HG03558 (cell line): ENCODE results near the gene TANGO6.

ENCODE experiments used
- ATAC-seq: cut with Tn5 transposase; IDR thresholded peaks from one replicate; pipeline ENCODE4 v1.9.1; 2021; ENCODE audit warnings: moderate number of reproducible peaks; ENCODE audit not compliant: unreplicated experiment; ENCODE audit errors: extremely low read depth

TANGO6 gene

DNA sequence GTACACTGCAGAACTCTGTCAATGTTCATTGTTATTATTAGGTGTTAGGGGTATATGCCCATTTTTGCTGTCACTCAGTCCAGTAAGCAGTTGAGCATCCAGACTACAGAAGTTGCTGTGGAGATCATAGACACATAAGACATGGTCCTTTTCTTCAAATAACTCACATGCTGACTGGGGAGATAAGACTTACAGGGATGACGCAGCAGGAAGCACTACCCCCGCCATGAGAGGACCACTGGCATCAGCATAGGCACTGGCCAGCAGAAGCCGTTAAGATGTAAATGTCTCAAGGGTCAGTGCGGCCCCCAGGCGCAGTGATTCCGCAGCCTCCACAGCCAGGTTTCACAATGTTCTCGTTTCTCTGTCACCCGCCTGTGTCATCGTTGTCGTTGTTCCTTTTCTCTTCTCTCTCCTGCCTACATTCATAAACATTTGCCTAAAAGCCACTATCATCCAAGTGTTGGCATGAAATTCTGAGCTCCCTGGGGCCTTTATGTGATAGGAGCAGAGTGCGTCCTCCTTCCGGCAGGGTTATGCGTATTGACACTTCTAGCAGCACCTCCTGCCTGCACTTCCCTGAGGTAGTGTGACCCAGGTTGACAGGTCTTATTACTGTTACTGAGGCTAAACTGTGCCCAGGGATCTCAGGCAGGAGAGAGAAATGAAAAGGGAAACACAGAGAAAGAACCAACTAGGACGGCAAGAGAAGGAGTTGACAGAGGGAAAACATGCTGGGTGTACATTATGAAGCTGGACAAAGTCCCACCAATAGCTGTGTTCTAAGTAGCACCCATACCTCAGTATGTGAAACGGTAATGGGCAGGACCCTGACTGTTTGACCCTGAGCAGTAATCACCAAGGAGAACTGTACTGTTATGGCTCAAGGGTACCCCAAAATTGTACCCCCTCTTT, 17.9 kb downstream of the TANGO6 start:
- no peak for ATAC-seq

DNA sequence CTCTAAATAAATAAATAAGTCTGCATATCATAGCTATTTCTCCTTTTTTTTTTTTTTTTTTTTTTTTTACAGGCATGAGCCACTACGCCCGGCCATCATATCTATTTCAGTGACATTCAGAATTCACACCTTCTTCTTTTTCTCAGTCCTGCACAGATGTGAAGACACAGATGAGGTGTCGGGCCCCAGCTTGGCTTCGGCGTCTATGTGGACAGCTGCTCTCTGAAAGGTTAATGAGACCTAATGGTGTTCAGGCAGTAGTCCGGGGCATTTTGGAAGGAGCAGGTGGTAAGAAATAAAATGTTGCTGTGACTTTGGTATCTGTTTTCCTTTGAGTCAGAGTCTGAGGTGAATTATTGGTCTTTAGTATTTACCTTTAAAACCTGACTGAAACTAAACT, 23.6 kb downstream of the TANGO6 start:
- no peak for ATAC-seq

DNA sequence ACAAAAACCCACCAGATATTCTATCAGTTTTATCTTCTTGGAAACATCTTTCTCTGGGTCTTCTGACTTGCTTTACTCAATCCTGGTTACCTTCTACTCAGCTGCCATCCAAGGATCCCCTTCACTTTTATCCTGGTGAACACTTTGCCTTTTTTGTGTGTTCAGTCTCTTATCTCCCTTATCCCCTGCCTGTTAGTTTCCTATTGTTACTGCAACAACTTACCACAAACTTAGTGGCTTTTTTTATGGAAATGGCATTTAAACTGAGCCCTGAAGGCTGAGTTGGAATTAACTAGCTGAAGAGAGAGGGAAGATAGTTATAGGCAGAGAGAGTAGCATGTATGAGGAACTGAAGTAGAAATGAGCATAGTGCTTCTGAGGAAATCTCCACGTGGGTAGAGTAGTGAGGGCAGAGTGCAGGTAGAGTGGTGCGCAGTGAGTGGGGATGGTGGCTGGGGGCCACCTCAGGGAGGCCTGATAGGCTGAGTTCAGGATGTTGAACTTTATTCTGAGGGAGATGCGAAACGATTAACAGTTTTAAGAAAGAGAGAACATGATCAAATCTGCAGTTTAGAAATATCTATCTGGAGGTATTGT, 26.3 kb downstream of the TANGO6 start:
- ATAC-seq: no peak

DNA sequence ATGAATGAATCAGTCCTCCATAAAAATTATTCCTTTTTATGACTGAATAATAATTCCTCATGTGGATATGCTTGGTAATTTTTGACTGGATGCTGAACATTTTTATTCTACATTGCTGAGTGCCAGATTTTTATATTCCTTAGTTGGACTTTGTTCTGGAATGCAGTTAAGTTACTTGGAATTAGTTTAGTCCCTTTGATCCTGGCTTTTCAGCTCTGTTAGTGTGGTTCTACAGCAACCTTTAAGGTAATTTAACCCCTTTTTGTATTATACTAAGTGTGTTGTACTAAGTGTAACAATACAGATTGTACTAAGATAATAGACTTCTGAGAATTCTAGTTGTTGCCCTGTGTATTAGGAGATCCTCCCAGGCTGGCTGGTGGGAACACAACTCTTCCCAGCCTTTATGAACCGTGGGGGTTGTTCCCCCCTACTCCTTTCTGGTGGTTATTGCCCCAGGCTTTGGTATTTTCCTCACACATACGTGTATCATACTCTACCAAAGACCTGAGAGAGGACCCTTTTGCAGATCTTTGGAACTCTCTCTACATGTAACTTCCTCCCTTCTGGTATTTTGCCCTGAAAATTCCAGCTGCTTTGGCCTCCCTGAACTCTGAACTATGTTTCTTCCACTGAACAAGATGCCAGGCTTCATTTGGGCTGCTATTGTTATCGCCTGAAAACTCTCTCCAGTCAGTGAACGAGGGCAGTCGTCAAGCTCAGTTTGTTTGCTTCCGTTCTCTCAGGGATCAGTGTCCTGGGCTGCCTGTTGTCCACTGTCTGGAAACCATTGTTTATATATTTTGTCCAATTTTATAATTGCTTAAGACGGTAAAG, 30.5 kb downstream of the TANGO6 start:
- ATAC-seq: no peak

DNA sequence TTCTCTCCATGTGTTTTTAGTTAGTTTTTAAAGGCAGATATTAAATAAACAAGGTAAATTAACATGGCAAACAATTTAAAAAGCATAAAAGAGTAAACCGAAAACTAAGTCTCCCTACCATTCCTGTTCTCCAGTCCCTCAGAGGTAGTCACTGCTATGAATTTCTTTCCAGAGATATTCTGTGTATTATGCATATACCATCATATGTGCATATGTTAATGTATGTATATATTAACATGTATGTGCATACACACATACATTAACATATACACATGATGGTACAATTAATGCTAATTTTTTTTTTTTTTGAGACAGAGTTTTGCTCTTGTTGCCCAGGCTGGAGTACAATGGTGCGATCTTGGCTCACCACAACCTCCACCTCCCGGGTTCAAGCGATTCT, 32.5 kb downstream of the TANGO6 start:
- ATAC-seq: no peak

DNA sequence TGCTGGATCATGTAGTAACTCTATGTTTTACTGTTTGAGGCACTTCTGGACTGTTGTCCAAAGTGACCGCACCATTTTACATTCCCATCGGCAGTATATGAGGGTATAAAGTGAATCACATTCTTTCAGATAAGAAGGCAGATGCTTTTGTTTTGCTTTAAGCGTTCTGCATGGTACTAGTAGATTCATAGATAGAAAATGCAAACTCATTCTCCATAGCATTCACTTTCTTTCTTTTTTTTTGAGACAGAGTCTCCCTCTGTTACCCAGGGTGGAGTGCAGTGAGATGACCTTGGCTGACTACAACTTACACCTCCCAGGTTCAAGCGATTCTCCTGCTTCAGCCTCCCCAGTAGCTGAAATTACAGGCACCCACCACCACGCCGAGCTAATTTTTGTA, 40.4 kb downstream of the TANGO6 start:
- no peak for ATAC-seq

DNA sequence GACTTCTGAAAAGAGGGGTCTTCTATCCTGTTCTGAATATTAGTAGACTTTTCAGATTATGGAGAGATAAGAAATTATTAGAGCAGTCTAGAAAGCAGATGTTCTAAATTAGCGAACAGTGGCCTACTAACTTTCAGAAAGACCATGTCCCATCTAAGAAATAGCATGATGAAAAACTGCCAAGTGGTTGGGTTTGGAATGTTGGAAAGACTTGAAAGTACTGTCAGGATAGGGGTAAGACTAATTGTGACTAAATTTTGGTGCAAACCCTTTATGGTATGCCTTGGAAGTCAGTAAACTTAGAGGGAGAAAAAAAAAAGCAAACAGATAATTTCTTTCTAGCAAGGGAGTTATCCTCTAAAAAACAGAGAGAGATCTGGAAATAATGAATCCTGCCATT, 41.1 kb downstream of the TANGO6 start:
- ATAC-seq: no peak

DNA sequence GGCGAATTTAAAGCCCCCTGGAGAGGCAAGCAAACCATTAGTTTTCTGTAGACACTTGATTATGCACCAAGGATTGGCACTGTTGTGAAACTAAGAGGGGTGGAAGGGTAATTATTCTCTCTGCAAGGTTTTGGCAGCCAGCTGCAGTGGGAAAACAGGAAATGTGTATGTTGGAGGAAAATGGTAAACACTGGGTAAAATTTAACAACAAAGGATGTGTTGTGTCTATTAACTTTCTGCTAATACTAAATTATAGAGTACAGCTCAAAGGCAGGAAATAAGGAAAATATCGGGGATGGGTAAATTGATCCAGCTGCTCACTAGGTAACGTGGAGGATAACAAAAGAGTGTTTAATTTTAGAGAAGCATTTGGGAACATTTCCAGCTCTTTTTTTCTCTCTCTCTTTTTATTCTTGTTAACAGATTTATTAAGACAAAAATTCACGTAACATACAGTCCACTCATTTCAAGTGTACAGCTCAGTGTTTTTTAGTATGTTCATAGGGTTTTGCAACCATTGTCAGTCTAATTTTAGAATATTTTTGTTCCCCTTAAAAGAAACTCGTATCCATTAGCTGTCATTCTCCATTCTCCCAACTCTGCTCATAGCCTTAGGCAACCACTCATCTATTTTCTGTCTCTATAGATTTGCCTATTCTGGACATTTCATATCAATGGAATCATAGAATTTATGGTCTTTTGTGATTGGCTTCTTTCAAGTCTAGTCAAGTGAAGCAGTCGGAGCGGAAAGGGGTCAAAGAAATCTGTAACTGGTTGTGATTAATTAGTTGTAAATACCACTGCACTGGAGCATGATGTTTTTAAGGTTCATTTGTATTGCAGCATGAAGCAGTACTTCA, 41.8 kb downstream of the TANGO6 start:
- ATAC-seq: no peak

DNA sequence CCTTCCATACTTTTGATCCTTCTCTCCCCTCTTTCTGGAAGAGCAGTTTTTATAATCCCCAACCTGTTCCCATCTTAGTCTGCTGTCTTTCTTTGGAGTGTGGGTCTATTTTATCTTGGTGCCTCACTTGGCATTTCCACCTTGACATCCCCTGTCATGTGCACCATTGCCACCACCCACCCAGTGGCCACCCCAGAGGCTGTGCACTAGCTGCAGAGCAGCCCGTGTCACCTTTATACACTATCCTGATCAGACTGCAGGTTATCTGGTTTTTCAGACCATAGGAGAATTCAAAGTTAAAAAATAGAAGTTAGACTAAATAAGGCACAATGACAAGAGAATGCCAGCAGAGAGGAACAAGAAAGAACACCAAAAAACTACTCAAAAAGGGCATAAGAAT, 43.8 kb downstream of the TANGO6 start:
- ATAC-seq: no peak

DNA sequence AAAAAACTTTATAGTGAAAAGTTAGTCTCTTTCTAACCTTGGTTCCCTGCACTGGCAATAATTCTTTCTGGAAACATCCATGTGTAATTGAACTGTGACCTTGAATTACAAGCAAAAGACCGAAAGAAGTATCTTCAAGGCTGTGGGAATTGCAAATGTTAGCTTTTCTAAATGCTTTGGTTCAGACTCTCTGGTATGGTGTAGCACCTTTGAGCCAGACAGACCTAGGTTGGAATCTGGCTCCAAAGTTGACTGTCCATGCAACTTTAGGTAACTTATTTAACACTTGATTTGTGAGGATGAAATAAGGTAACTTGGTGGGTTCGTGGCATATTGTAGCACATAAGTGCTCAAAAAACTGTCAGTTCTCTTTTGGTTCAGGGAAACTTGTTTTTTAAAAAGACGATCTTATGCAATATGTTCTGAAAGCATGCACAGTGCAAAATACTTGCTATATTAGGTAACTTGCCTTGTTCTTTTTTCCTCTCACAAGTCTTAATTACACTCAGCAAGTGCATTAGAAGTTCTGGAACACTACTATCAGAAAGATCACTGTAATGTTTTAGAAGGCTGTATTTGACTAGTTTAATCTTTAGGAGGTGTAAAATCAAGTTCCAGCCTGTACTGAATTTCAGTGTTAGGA, 46.3 kb downstream of the TANGO6 start:
- no peak for ATAC-seq

DNA sequence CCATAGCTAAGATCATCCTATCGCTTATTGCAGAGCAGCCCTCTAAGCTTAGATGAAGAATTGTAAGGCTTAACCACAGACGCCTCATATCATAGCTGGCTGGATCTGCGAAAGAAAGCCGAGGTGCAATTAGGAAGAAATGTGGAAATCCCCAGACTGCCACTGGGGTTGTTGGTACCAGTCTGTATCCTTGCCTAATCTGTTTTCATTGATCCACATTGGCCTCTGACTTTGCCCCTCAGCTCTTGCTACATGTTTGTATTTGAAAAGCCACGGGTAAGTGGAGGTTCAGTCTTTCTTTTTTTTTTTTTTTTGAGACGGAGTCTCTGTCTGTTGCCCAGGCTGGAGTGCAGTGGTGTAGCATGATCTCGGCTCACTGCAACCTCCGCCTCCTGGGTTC, 48.9 kb downstream of the TANGO6 start:
- ATAC-seq: no peak

DNA sequence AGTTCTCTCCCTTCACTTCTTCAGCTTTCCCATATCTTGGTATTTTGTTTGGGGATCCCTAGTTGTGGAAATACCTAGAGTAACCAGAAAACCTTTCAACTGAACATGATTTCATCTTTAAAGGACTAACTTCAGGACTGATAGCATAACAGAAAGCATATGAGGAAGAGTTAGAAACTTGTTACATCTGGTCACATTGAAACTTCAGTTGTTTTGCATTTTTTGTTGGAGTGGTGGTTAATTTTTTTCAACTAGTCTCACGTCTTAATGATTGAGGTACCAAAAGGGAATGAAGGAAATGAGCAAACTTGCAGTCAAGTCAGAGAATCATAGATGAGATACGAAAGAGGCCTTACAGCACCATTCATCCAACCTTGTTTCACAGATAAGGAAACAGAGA, 49.6 kb downstream of the TANGO6 start:
- ATAC-seq: no peak

DNA sequence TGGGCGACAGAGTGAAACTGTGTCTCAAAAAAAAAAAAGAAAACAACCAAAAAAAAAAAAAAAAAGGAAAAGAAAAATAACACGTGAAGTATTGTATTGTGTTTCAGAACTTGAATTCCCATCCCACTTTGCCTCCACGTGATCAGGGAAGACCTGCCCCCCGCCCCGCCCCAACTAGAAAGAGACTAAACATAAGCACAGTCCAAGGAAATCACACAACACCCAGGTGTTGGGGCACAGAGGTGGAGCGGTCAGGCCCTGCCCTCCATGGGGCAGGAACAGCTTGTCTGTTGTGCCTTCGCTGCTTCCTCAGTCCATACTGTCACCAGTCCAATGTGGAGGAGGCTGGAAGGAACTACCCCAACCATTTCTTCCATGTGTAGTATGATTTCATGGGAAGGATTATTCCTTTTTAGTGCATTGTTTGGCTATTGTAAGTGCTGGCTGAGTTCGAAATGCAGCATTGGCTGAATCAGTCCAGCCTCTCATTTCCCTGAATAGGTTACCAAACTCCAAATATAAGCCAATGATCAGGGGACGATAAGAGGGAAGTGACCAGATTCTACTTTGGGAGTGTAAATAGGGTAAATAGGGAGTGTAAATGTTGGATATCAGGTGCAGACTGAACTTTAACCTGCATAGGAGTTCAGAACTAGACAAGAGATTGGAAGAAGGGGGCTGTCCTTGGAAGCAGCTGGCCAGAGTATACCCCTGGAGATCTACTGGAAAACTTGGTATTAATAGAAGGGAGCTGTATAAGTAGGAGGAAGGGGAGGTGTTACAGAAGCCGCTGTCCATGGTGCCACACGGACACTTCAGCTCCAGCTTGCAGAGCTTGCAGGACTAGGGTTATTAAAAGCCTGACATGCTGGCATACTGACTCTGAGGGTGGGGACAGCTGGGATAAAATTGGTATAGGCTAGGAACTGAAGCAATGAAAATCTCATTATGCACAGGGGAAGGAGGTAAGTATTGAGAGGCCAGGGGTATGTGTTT, 50.7 kb downstream of the TANGO6 start:
- no peak for ATAC-seq

DNA sequence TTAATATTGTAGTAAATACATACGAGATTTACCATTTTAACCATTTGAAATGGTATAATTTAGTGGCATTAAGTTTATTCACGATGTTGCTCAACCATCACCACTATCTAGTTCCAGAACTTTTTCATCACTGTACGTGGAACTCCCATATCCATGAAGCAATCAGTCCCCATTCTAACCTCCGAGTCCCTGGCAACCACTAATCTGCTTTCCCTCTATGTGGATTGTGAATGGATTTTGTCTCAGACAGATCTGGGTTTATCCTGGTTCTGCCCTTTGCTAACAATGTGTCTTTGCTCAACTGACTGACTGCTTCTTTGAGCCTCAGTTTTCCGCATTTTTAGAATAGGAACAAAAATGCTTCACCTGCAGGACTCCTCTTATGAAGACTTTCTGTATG, 51.4 kb downstream of the TANGO6 start:
- no peak for ATAC-seq

DNA sequence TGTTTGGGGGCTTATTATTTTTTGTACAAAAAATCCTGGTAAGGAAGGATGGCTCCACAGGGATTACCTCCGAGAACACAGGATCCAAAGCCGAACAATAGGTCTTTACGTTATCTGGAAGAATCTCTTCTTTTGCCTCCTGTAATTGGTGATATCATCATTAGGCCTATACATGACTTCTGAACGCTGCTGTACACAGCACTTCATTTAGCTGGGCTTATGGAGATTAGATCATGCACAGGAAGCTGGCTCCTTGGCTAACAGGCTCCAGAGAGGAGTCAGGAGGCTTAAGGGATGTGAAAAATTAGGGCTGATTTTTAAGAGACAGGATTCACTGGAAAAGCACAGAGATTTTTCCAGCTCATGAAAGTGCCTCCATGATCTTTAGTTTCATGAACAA, 54.7 kb downstream of the TANGO6 start:
- ATAC-seq: no peak

DNA sequence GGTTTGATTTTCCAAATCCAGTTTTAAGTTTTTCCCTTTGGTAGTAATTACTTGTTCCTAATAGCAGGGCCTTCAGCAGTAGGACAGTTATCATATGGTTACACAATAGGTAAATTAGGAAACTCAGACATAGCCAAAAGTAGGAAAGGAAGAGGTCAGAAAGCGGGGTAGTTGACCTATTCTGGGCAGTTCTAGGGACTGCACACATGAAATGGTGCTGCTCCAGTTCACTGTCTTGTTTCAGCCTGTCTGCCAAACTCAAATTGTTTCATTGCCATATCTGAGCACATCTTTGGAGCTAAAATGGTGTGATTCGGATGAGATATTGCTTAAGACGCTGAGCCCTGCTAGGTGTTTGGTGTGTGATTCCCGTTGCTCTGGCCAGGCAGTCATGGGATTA, 56.7 kb downstream of the TANGO6 start:
- ATAC-seq: no peak

DNA sequence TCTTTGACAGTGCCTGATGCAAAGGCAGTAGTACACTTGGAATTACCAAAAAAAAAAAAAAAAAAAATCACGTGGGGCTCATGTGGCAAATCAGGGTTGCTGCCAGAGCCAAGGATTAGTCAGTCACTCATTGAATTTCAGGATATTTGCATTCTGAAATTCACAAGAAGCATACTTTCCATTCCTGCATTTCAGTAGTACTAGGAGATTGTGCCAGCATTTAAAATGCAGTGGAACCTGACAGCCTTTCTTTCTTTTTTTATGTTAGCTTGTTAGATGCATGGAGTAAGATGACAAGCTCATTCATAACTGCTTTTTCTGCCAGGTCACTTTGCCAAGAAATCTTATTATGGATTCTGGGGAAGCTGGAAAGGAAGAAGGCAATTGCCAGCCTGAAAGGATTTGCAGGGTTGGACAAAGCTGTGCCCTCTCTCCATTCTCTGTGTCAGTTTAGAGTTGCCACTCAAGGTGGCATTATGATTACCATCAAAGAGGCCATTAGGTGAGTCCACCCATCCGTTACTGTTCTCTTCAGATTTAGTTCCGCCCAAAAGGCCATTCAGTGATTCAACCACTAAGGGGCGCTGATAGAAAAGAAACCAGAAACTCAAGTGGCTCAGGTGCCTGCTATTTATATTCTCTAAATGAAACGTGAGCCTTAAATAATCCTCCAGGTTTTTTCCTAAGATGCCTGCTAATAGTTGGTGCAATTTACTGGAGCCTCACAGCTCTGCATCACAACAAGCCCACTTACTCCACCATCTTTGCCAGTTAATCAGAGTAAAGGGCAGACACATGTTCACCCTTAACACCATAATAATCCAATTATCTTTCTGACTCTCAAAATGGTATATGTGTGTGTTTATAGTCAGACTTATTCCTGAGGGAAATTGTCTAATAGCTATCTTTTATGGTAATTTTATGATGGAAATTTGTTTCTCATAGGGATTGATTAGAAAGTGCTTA, 59.0 kb downstream of the TANGO6 start:
- ATAC-seq: no peak
